ENCODE results near the gene SLC4A7. TPM values are rescaled to one million over a fixed set of nuclear protein-coding genes. Genes with fewer than 3 reads are reported as not detected.

SLC4A7 gene
- total and polyA plus RNA-seq, 2 donors (not counting 3 experiments of a cell fraction or from before 2014, with no cell fraction given) = 7.8 to 50.9 TPM

GRCh38 chr3:27326202-27326601 is 158.0 kb downstream of the SLC4A7 start:
- DNase-seq (ENCODE audit: low read depth, low spot score) = peak; percentile 20
- CTCF ChIA-PET = interaction anchor here (0.7 to 1.9 kb wide), 4 partner anchors 13 to 264 kb away, joined by 3 to 10 read pairs (median 4); no protein-coding TSS in a partner anchor
- dilution Hi-C loops (cut with MboI; ENCODE audit: extremely low pct_ligation_motif_present, low sequenced_read_pairs) = no loop called here

GRCh38 chr3:27325419-27325818 is 158.8 kb downstream of the SLC4A7 start:
- no peak for FAIRE-seq
- TF ChIP-seq POLR2AphosphoS5 (IDR thresholded peaks at IDR 0.05; ENCODE audit: insufficient read depth, low read depth, low read length) = no peak
- no peak for TF ChIP-seq EZH2 (IDR thresholded peaks at IDR 0.05; ENCODE audit: borderline replicate concordance, low read depth, low read length, severe bottlenecking)
- TF ChIP-seq JUN (IDR thresholded peaks at IDR 0.05; ENCODE audit: borderline replicate concordance, insufficient read depth, insufficient read length, low read depth) = no peak
- no peak for TF ChIP-seq FOS (IDR thresholded peaks at IDR 0.05; ENCODE audit: borderline replicate concordance, insufficient read depth, low read length)
- no peak for TF ChIP-seq POLR2A (IDR thresholded peaks at IDR 0.05; ENCODE audit: low read depth, low read length)
- TF ChIP-seq MYC (IDR thresholded peaks at IDR 0.05; ENCODE audit: low read depth, low read length) = no peak
- TF ChIP-seq CTCF (IDR thresholded peaks at IDR 0.05; ENCODE audit: extremely low read depth in 1 of 2, insufficient read depth in 1 of 2, low read depth in 1 of 2, low read length in 2 of 2) = no peak
- no peak for TF ChIP-seq GATA2 (IDR thresholded peaks at IDR 0.05; ENCODE audit: insufficient read depth, insufficient read length, low read depth, low read length)
- H3K4me2 ChIP-seq (ENCODE audit: insufficient read depth, low read length) = no peak overlapping the region
- no peak overlapping the region for H3K27ac ChIP-seq (ENCODE audit: insufficient read depth, low read depth, low read length)
- intact Hi-C loops (cut with micrococcal nuclease) (no loop called here), dilution Hi-C loops (cut with MboI; ENCODE audit: extremely low pct_ligation_motif_present, low sequenced_read_pairs) (no loop called here)
- H3K9me1 ChIP-seq (replicated peaks; ENCODE audit: control insufficient read depth, extremely low read depth, insufficient read depth, low read length) = no peaks in the 10 kb centered on the region
- BruUV-seq (replicated peaks) = no TSS peak
- POLR2A ChIA-PET = interaction anchor here (1.6 kb wide), 1 partner anchor 159 kb away, joined by 3 read pairs; the partner anchor contains the start of gene SLC4A7
- H3K4me1 ChIP-seq (ENCODE audit: control insufficient read depth, extremely low read depth, insufficient read depth, low read length) = peaks cover 14% of the 10 kb centered on the region
- no peak overlapping the region for H3K4me3 ChIP-seq (replicated peaks in 1 of 3; ENCODE audit: insufficient read depth in 1 of 3, low read depth in 1 of 3, low read length in 3 of 3)
- no peaks in the 10 kb centered on the region for H3K27me3 ChIP-seq (ENCODE audit: control insufficient read depth in 2 of 2, insufficient read depth in 2 of 2, low read length in 2 of 2)
- CTCF ChIA-PET = interaction anchor here (1.9 kb wide), 1 partner anchor 32 kb away, joined by 10 read pairs; no protein-coding TSS in a partner anchor
- no peak overlapping the region for H3K9ac ChIP-seq (replicated peaks; ENCODE audit: extremely low read depth, insufficient read depth, low read length)
- H3K79me2 ChIP-seq (ENCODE audit: control insufficient read depth, insufficient read depth, low read length) = no peaks in the 10 kb centered on the region
- no peaks in the 10 kb centered on the region for H3K36me3 ChIP-seq (ENCODE audit: control insufficient read depth in 2 of 2, extremely low read depth in 1 of 2, insufficient read depth in 2 of 2, low read length in 2 of 2)
- H3K9me3 ChIP-seq (replicated peaks; ENCODE audit: control insufficient read depth, insufficient read depth, low read length) = no peaks in the 10 kb centered on the region
- H4K20me1 ChIP-seq (replicated peaks; ENCODE audit: control insufficient read depth, extremely low read depth, insufficient read depth, low read length) = no peaks in the 10 kb centered on the region
- no peak overlapping the region for H2AFZ ChIP-seq (ENCODE audit: low read depth, low read length)
- DNase-seq (ENCODE audit: low read depth, low spot score) = no peak

More at GRCh38 chr3:27326202-27326601, 158.0 kb downstream of the SLC4A7 start:
- Histone ChIP-seq H3K4me1 (ENCODE audit: control insufficient read depth, extremely low read depth, insufficient read depth, low read length) (peaks cover 14% of the 10 kb centered on the region), H3K9me1 (replicated peaks; ENCODE audit: control insufficient read depth, extremely low read depth, insufficient read depth, low read length) (no peaks in the 10 kb centered on the region), H3K9me3 (replicated peaks; ENCODE audit: control insufficient read depth, insufficient read depth, low read length) (no peaks in the 10 kb centered on the region), H3K27ac (ENCODE audit: insufficient read depth, low read depth, low read length) (no peak overlapping the region), H3K4me3 (replicated peaks in 1 of 3; ENCODE audit: insufficient read depth in 1 of 3, low read depth in 1 of 3, low read length in 3 of 3) (no peak overlapping the region), H3K27me3 (ENCODE audit: control insufficient read depth in 2 of 2, insufficient read depth in 2 of 2, low read length in 2 of 2) (no peaks in the 10 kb centered on the region), H3K9ac (replicated peaks; ENCODE audit: extremely low read depth, insufficient read depth, low read length) (no peak overlapping the region), H2AFZ (ENCODE audit: low read depth, low read length) (no peak overlapping the region), H3K4me2 (ENCODE audit: insufficient read depth, low read length) (peak overlapping the region; percentile 56), H4K20me1 (replicated peaks; ENCODE audit: control insufficient read depth, extremely low read depth, insufficient read depth, low read length) (no peaks in the 10 kb centered on the region), H3K36me3 (ENCODE audit: control insufficient read depth in 2 of 2, extremely low read depth in 1 of 2, insufficient read depth in 2 of 2, low read length in 2 of 2) (no peaks in the 10 kb centered on the region), H3K79me2 (ENCODE audit: control insufficient read depth, insufficient read depth, low read length) (no peaks in the 10 kb centered on the region)
- TF ChIP-seq GATA2 (IDR thresholded peaks at IDR 0.05; ENCODE audit: insufficient read depth, insufficient read length, low read depth, low read length) = no peak
- TF ChIP-seq EZH2 (IDR thresholded peaks at IDR 0.05; ENCODE audit: borderline replicate concordance, low read depth, low read length, severe bottlenecking) = no peak
- no peak for TF ChIP-seq MYC (IDR thresholded peaks at IDR 0.05; ENCODE audit: low read depth, low read length)
- no peak for TF ChIP-seq MAX (IDR thresholded peaks at IDR 0.05; ENCODE audit: insufficient read depth, insufficient read length)
- TF ChIP-seq FOS (IDR thresholded peaks at IDR 0.05; ENCODE audit: borderline replicate concordance, insufficient read depth, low read length) = peak; percentile 30
- intact Hi-C loops (cut with micrococcal nuclease) = no loop called here
- FAIRE-seq = peak; percentile 62
- POLR2A ChIA-PET = interaction anchor here (0.6 to 1.6 kb wide), 2 partner anchors 43 to 158 kb away, joined by 3 read pairs; partner anchors contain the start of genes NEK10 and SLC4A7
- no TSS peak for BruUV-seq (replicated peaks)

Data from endothelial cell of umbilical vein (primary cell).